Choroid plexus epithelial cell (primary cell): Measurements from ENCODE around the gene HAAO.

Experiments used
- DNase-seq: peaks from one replicate; pipeline ENCODE4 v3.0.0-alpha.2; 2010; ENCODE audit warnings: low read depth
- H3K4me3 ChIP-seq: 2 replicates; pipeline ENCODE4 v1.5.1; 2011; ENCODE audit warnings: low read depth, mild to moderate bottlenecking, control low read depth, low read length, moderate library complexity
- CTCF ChIP-seq: conservative IDR thresholded peaks from 2 replicates; pipeline ENCODE4 v1.5.1; 2011; ENCODE audit warnings: low read depth, mild to moderate bottlenecking, control low read depth, inconsistent platforms, low read length, moderate library complexity

Gene HAAO

DNA sequence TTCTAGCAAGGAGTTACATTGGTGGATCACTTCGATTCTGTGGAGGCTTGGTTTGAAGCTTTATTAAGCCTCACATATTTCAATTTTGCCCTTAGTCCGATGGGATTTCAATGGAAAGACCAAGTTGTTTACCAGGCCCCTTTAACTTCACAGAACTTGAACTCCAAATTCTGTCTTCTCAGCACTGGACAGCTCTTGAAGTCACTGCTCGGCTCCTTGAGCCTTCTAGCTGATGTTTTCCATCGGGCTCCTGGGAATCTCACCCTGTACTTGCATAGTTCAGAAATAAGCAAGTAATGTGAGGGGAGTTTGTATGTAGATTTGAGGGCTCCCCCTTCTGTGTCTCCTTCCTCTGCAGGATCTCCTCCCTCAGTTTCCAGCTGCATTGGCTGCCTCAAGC lies 43.5 kb downstream of the HAAO start:
- no peak for DNase-seq
- no peak overlapping the region for H3K4me3 ChIP-seq
- TF ChIP-seq CTCF, result no peak

GRCh38 chr2:42747422-42747821 lies 45.0 kb downstream of the HAAO start:
- no peak overlapping the region for H3K4me3 ChIP-seq
- no peak for TF ChIP-seq CTCF
- no peak for DNase-seq

DNA sequence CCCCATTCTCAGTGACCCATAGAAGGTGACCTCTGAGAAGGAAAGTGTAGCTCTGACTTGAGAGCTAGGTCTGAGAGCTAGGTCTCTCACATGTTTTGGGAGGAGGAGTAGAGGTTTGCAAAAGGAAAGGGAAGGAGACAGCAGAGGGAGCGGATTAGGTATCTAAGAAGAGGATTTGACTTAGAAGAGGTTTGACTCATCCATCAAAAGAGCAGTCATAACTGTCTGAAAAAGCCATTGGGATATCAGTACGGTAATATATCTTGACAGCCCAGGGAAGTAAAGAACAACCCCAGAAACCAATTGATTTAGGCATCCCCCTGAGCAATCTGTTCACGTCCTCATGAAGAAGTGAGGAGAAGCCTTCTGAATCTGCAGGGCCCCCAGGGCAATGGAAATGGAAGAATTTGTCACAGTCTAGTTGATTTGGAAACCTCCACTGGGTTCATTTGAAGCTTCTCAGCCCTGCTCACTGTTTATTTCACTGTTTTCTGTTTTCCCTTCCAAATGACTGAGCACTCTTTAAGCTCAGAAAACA lies 47.8 kb downstream of the HAAO start:
- no peak for DNase-seq
- TF ChIP-seq CTCF, result no peak
- no peak overlapping the region for H3K4me3 ChIP-seq

GRCh38 chr2:42743659-42743990 lies 48.8 kb downstream of the HAAO start:
- DNase-seq, result no peak
- H3K4me3 ChIP-seq, result no peak overlapping the region
- TF ChIP-seq CTCF, result no peak

DNA sequence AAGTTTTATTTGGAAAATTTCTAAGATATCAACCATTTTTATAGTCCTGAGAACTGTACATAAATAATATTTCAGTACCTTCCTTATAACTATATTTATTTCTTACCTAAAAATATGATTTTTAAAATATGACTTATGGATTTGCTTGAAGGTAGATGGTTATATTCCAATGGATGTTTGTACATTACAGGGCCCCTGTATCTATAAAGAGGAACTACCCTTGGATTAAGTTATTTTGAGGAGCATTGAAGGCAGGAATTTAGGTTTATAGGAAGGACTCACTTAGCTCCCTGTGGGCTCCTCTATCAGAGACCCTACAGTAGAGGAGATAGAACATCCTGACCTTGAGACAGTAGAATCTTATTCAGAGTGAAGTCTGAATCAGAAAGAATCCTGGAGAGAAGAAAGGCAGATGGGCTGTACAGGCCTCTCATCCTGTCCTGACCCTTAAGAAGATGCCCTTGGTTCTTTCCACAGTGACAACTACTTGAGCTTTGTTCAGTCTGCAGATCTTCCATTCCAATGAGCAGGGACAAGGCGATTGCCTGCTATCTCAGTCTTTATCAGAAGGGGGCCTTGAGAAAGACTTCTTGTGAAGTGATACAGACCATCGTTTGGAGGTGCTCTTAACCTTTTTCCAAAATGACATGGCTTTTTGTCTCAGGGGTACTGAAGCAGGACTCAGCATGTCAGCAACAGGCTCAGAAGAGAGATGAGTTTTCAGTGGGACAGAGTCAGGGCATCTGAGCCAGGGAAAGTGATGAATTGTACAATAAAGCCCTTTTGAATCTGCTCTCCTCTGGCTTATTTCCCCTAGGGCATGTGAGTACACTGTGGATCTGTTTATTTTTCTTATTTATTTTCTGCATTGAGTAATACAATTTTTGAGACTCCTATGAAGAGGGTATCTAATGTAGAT lies 49.4 kb downstream of the HAAO start:
- TF ChIP-seq CTCF, result no peak
- no peak for DNase-seq
- no peak overlapping the region for H3K4me3 ChIP-seq

DNA sequence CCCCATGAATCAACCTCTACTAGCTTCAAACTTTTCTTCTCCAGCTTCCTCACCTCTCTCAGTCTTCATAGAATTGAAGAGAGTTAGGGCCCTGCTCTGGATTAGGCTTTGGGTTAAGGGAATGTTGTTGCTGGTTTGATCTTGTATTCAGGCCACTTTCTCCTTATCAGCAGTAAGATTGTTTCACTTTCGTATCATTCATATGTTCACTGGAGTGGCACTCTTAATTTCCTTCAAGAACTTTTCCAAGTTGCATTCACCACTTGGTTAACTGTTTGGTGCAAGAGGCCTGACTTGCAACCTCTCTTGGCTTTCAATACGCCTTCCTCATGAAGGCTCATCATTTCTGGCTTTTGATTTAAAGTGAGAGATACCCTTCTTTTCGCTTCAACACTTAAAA lies 51.2 kb downstream of the HAAO start:
- DNase-seq, result no peak

More for the DNA sequence above, 51.2 kb downstream of the HAAO start:
- TF ChIP-seq CTCF, result no peak
- no peak overlapping the region for H3K4me3 ChIP-seq
